ENCODE data around the gene MRAS.
A peak's percentile ranks its signal among the peaks of the same experiment; 100 is the strongest.

Gene MRAS

DNA sequence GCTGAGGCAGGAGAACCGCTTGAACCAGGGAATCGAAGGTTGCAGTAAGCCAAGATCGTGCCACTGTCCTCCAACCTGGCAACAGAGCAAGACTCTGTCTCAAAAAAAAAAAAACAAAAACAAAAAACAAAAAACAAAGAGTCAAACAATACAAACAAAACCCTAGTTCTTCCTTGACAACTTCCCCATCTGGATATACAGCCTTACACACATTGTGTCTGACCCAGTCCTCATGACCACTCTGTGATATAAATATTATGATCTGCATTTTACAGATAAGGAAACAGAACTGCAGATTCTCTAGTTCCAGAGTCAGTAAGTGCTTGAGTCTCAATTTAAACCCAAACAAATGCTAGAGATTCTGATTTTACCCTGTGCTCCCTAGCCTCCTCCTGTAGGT lies 81.3 kb downstream of the MRAS start:
- TF ChIP-seq JUND (IDR thresholded peaks at IDR 0.05; ENCODE audit: low read depth), result no peak
- in situ Hi-C loops (cut with HindIII; ENCODE audit: low pct_unique_long_range_greater_than_20kb, low sequenced_read_pairs), result no loop called here
- DNase-seq (ENCODE audit: low read depth in 1 of 2, low spot score in 1 of 2), result no peak

- no peak for DNase-seq (ENCODE audit: low read depth in 1 of 2, low spot score in 1 of 2)
- TF ChIP-seq JUND (IDR thresholded peaks at IDR 0.05; ENCODE audit: low read depth), result no peak
- in situ Hi-C loops (cut with HindIII; ENCODE audit: low pct_unique_long_range_greater_than_20kb, low sequenced_read_pairs), result no loop called here
Observed at GRCh38 chr3:138432576-138433240, 84.3 kb downstream of the MRAS start.

GRCh38 chr3:138433892-138434275 lies 85.5 kb downstream of the MRAS start:
- no peak for DNase-seq (ENCODE audit: low read depth in 1 of 2, low spot score in 1 of 2)
- TF ChIP-seq JUND (IDR thresholded peaks at IDR 0.05; ENCODE audit: low read depth), result no peak
- in situ Hi-C loops (cut with HindIII; ENCODE audit: low pct_unique_long_range_greater_than_20kb, low sequenced_read_pairs), result no loop called here

DNA sequence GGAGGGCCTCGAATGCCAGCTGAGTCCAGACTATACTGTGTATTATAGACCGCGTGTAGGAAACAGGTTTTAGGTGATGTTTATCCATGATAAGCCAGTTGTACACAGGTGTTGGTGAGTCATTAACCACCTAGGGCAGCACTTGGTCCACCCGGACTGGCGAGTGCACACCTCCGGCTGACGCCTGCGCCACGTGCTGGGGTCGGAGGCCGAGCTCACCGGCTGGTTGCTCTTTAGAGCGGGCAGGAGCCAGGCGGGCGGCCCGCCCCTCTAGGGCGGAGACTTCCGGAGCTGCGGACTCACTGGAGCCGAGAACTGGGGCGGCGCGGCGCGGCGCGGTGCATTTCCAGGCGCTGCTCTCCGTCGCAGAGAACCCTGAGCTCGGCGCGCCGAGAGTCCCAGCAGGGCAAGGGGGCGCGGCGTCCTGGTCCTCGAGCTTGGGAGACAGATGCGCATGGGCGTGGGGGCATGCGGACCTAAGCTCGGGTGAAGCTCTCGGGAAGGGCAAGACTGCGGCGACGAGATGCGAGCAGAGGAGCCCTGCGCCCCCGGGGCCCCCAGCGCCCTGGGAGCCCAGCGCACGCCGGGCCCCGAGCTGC lies 86.0 kb downstream of the MRAS start, which contains the start of gene ESYT3:
Gene ESYT3, plus strand, starts transcription at position 341 of the 599 bp plus-strand sequence. Its CDS starts 183 bp downstream, at position 524.
- peak; percentile 63 to 82 for DNase-seq (ENCODE audit: low read depth in 1 of 2, low spot score in 1 of 2)
- TF ChIP-seq JUND (IDR thresholded peaks at IDR 0.05; ENCODE audit: low read depth), result no peak
- in situ Hi-C loops (cut with HindIII; ENCODE audit: low pct_unique_long_range_greater_than_20kb, low sequenced_read_pairs), result no loop called here

DNA sequence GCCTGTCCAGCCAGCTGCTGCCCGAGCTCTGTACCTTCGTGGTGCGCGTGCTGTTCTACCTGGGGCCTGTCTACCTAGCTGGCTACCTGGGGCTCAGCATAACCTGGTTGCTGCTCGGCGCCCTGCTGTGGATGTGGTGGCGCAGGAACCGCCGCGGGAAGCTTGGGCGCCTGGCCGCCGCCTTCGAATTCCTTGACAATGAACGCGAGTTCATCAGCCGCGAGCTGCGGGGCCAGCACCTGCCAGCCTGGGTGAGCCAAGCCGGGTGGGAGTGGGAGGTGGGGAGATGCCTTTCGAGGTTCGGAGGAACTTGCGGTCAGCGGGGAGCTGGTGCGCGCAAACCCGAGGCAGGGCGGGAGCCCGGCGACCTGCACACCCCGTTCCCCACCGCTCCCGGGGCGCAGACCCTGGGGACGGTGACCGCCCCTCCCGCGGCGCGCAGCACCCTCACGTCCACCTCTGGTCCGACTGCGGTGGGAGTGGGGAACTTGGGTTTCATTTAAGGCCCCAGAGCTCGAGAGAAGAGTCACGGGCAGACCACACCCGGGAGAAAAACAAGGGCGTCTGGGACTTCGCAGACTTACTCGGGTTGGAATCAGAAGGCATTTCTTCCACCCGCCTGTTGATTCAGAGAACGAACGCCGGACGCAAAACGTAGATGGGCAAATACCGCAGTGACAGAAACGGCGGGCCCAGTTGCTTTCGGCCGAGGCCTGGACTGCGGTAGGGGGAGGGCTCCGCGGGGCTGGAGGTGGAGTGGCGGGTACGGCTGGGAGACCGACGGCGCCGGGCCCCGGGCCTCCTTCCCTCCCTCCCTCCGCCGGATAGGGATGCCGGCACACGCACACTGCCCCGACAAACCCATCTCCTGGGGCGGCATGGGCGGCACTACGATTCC lies 86.7 kb downstream of the MRAS start:
- TF ChIP-seq JUND (IDR thresholded peaks at IDR 0.05; ENCODE audit: low read depth), result no peak
- DNase-seq (ENCODE audit: low read depth in 1 of 2, low spot score in 1 of 2), result no peak
- in situ Hi-C loops (cut with HindIII; ENCODE audit: low pct_unique_long_range_greater_than_20kb, low sequenced_read_pairs), result no loop called here

GRCh38 chr3:138435840-138436239 lies 87.5 kb downstream of the MRAS start:
- TF ChIP-seq JUND (IDR thresholded peaks at IDR 0.05; ENCODE audit: low read depth), result no peak
- in situ Hi-C loops (cut with HindIII; ENCODE audit: low pct_unique_long_range_greater_than_20kb, low sequenced_read_pairs), result no loop called here
- no peak for DNase-seq (ENCODE audit: low read depth in 1 of 2, low spot score in 1 of 2)

DNA sequence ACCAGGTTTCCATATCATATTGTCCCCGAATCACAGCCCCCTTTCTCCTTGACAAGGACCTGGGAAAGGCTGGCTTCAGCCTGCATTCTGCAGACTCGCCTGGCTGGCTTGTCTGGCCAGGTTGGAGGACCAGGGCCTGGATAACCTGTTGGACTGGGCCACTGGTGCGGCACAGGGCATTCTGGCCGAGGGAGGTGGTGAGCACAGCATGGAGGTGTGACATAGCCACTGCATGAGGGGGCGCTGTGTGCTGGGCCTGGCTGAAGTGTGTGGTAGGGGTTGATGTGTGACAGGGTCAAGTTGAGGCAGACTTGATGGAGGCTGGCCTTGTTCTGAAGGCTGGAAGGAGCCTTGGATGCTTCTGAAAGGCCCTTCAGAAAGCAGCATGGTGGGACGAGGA lies 88.9 kb downstream of the MRAS start:
- in situ Hi-C loops (cut with HindIII; ENCODE audit: low pct_unique_long_range_greater_than_20kb, low sequenced_read_pairs), result no loop called here
- no peak for DNase-seq (ENCODE audit: low read depth in 1 of 2, low spot score in 1 of 2)
- TF ChIP-seq JUND (IDR thresholded peaks at IDR 0.05; ENCODE audit: low read depth), result no peak

- no peak for DNase-seq (ENCODE audit: low read depth in 1 of 2, low spot score in 1 of 2)
- in situ Hi-C loops (cut with HindIII; ENCODE audit: low pct_unique_long_range_greater_than_20kb, low sequenced_read_pairs), result no loop called here
- no peak for TF ChIP-seq JUND (IDR thresholded peaks at IDR 0.05; ENCODE audit: low read depth)
Observed at GRCh38 chr3:138438896-138439295, 90.5 kb downstream of the MRAS start.

DNA sequence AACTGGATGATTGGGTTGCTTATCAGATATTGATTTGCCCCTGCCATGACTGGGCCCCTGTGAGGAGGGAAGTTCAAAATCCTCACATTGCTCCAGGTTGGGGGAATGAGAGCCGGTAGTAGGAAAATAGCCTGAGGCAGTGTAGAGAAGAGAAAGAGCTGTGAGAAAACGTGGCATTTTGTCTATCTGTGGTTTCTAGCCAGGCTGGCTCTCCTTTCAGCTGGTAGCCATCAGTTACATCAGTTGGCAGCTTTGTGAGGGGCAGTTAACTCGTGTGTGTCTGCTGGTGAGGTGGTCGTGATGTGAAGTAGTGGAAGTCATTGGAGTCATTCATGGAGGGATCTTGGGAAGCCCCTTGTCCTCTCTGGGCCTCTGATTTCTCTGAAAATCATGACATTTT lies 91.3 kb downstream of the MRAS start:
- in situ Hi-C loops (cut with HindIII; ENCODE audit: low pct_unique_long_range_greater_than_20kb, low sequenced_read_pairs), result no loop called here
- DNase-seq (ENCODE audit: low read depth in 1 of 2, low spot score in 1 of 2), result peak in 1 of 2 experiments; percentile 32
- TF ChIP-seq JUND (IDR thresholded peaks at IDR 0.05; ENCODE audit: low read depth), result no peak

GRCh38 chr3:138440121-138440521 lies 91.7 kb downstream of the MRAS start:
- in situ Hi-C loops (cut with HindIII; ENCODE audit: low pct_unique_long_range_greater_than_20kb, low sequenced_read_pairs), result no loop called here
- DNase-seq (ENCODE audit: low read depth in 1 of 2, low spot score in 1 of 2), result peak; percentile 70 to 74
- TF ChIP-seq JUND (IDR thresholded peaks at IDR 0.05; ENCODE audit: low read depth), result no peak

DNA sequence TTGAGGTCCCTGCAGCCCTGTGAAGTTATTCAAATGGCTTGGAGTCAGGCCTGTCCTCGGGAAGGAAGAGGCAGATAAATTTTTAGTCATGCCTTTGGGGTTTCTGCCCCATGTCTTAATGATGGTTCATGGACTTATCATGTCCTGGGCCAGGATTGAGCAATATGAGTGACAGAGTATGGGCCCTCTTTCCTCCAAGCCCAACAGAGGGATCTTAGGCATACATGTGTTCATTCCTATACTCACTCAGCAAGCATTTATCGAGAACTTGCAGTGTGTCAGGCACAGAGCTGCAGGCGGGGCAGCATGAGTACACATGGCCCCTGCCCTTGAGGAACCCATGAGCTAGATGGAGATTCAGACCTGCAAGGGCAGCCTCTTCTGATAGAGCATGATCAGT lies 92.2 kb downstream of the MRAS start:
- in situ Hi-C loops (cut with HindIII; ENCODE audit: low pct_unique_long_range_greater_than_20kb, low sequenced_read_pairs), result no loop called here
- TF ChIP-seq JUND (IDR thresholded peaks at IDR 0.05; ENCODE audit: low read depth), result no peak

GRCh38 chr3:138441256-138441655 lies 92.9 kb downstream of the MRAS start:
- TF ChIP-seq JUND (IDR thresholded peaks at IDR 0.05; ENCODE audit: low read depth), result no peak
- DNase-seq (ENCODE audit: low read depth in 1 of 2, low spot score in 1 of 2), result no peak
- in situ Hi-C loops (cut with HindIII; ENCODE audit: low pct_unique_long_range_greater_than_20kb, low sequenced_read_pairs), result no loop called here

More for the DNA sequence above, 92.2 kb downstream of the MRAS start:
- DNase-seq (ENCODE audit: low read depth in 1 of 2, low spot score in 1 of 2), result no peak

DNA sequence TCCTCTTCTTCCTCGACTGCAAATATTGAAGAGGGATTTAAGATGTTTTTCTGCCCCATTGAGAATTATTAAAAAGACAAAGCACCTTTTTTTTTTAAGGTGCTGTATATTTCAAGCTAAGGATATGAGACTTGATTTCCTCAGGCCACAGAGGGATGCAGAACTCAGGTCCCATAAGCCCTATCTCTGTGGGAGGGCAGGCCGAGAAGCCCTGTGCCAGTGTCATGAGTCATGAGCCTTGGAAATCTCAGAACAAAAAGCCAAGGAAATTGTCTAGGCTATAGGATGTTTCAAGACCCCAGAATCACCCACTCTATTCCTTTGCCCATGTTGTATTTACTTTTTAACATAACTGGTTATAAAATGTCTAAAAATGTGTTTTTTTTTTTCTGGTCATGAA lies 93.4 kb downstream of the MRAS start:
- in situ Hi-C loops (cut with HindIII; ENCODE audit: low pct_unique_long_range_greater_than_20kb, low sequenced_read_pairs), result no loop called here
- no peak for DNase-seq (ENCODE audit: low read depth in 1 of 2, low spot score in 1 of 2)
- TF ChIP-seq JUND (IDR thresholded peaks at IDR 0.05; ENCODE audit: low read depth), result no peak

Data from T47D (cell line).